Pancreas (tissue), 10 donors: Measurements from ENCODE around the gene THSD7B. TPM values are rescaled to one million over a fixed set of nuclear protein-coding genes. Genes with fewer than 3 reads are reported as not detected.

Experiments used
- ATAC-seq, 4 donors: fragments of 200-7000 bp; cut with Tn5 transposase; one replicate each; pipeline versions ENCODE4 v1.8.0 to v1.9.1; 2020; ENCODE audit warnings: mild to moderate bottlenecking in 4 of 4, moderate library complexity in 4 of 4
- DNase-seq, 6 donors: peaks; one replicate each; pipeline ENCODE4 v3.0.0-alpha.2; 2020
- FAIRE-seq: peaks from 2 replicates; lab custom pipeline; 2012; peaks lifted over from hg19 to GRCh38; lab: Jason Lieb, UNC
- H3K27ac ChIP-seq, 4 donors: fragments of 200-600 bp; sonication (generic); 1 replicate in 3 of 4; 2 replicates in 1 of 4; pipeline versions ENCODE4 v1.5.0 to v1.8.0; 2020
- H3K27me3 ChIP-seq, 4 donors: fragments of 200-600 bp; one replicate each; pipeline ENCODE4 v1.8.0; 2021
- H3K36me3 ChIP-seq, 3 donors: fragments of 200-600 bp; sonication (generic) in 1 of 3; one replicate each; pipeline versions ENCODE4 v1.5.0 to v1.8.0; 2020 to 2021
- H3K4me1 ChIP-seq, 3 donors: fragments of 200-600 bp; one replicate each; pipeline ENCODE4 v1.8.0; 2021
- H3K4me3 ChIP-seq, 4 donors: fragments of 200-600 bp; sonication (generic) in 2 of 4; one replicate each; pipeline versions ENCODE4 v1.5.0 to v1.8.0; 2020 to 2021
- H3K9me3 ChIP-seq, 4 donors: fragments of 200-600 bp; one replicate each; pipeline ENCODE4 v1.8.0; 2021
- CTCF ChIP-seq, 4 donors: fragments of 200-600 bp; sonication (generic) in 3 of 4; IDR thresholded peaks; one replicate each; pipeline versions ENCODE4 v1.5.0 to v1.8.0; 2021; ENCODE audit warnings: antibody characterized with exemption in 4 of 4
- WGBS, 2 donors: extraction: QIAGEN DNeasy Blood & Tissue Kit; methylation state at CpG; one replicate each; pipeline ENCODE4 v1.1.7; 2013; 5-methylcytosine and 5-hydroxymethylcytosine counted together
- intact Hi-C, 3 donors: fragments of 100-400 bp; cut with DNase I; formaldehyde crosslinking; loops; one replicate each; pipeline versions ENCODE4 v1.11.1 to v1.14.2; 2022
- polyA plus RNA-seq, 2 donors: library from polyadenylated mRNA; stranded (reverse); fragments of 200-250 nt; gene quantifications; one replicate each; pipeline ENCODE4 v1.2.3, GENCODE V29; 2013
- total RNA-seq, 6 donors: library from RNA; stranded (reverse); fragmentation: NEBNext Ultra II Directional in 4 of 6; extraction: Animal tissue kit (Norgen Biotek cat#: 25700) in 4 of 6; gene quantifications; one replicate each; pipeline versions ENCODE4 v1.2.1 to v1.2.4, GENCODE V29; 2021 to 2023
- donor health status: healthy with polysubstance abuse.
- donor health status: DM: no; HTN: no; CAD: no; lungs with moderate emphysema.
- donor health status: DM: no; HTN: no; CAD: no.
- donor health status: control.
- donor health status: control.
- donor health status: Bipolar disorder and iron deficiency.
- donor health status: DM: yes; HTN: yes; CAD: no.
- donor health status: DM: no; HTN: no; CAD: no.
- donor health status: DM: no; HTN: no; CAD: no.
- donor health status: DM: yes; HTN: yes; CAD: no.

Gene THSD7B
- total and polyA plus RNA-seq, 8 donors: 0.02 to 0.18 (median 0.07) TPM; not detected in 4

GRCh38 chr2:137005210-137005609 is 239.9 kb downstream of the THSD7B start:
- ATAC-seq (no peak), FAIRE-seq (no peak), DNase-seq (no peak)
- H3K36me3 ChIP-seq: no peaks in the 10 kb centered on the region
- H3K27ac ChIP-seq: no peak overlapping the region
- no peaks in the 10 kb centered on the region for H3K4me1 ChIP-seq
- H3K4me3 ChIP-seq: no peak overlapping the region
- peaks cover 0 to 3% (median 0%) of the 10 kb centered on the region in 4 donors for H3K27me3 ChIP-seq
- WGBS, 2 donors: 35% methylated on average over 2 of the region's 2 CpGs
- TF ChIP-seq CTCF (IDR thresholded peaks at IDR 0.05): no peak
- H3K9me3 ChIP-seq: no peaks in the 10 kb centered on the region
- intact Hi-C loops: no loop called here

DNA sequence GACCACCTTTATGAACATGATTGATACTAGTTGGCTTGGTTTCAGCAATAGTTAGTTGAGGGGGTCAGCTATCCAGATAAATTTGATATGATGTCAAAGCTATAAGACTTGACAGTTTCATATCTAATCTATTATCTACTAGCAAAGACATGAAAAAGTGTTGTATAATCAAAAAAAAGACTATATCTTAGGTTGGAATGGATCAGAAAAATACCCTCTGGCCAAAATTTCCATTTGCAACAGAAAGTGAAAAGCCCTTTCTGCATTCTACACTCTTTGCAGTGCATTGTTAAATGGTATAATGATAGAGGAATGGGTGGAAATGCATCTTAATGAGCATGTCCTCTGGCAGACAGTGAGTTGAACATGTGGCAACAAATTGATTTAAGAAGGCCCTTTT is 242.6 kb downstream of the THSD7B start:
- no peak overlapping the region for H3K4me3 ChIP-seq
- DNase-seq: no peak
- H3K36me3 ChIP-seq: no peaks in the 10 kb centered on the region
- no peak for ATAC-seq
- H3K4me1 ChIP-seq: no peaks in the 10 kb centered on the region
- H3K27me3 ChIP-seq: peaks cover 0 to 3% (median 0%) of the 10 kb centered on the region in 4 donors
- no peak for FAIRE-seq
- no peak overlapping the region for H3K27ac ChIP-seq
- H3K9me3 ChIP-seq: no peaks in the 10 kb centered on the region
- intact Hi-C loops: no loop called here
- no peak for TF ChIP-seq CTCF (IDR thresholded peaks at IDR 0.05)

- Histone ChIP-seq H3K27me3 (peaks cover 0 to 3% (median 0%) of the 10 kb centered on the region in 4 donors), H3K4me1 (no peaks in the 10 kb centered on the region), H3K9me3 (no peaks in the 10 kb centered on the region), H3K4me3 (no peak overlapping the region), H3K27ac (no peak overlapping the region), H3K36me3 (no peaks in the 10 kb centered on the region)
- DNase-seq: no peak
- no peak for TF ChIP-seq CTCF (IDR thresholded peaks at IDR 0.05)
- intact Hi-C loops: no loop called here
- no peak for FAIRE-seq
- 49 to 60% methylated on average over 2 of the region's 2 CpGs for WGBS, 2 donors
- ATAC-seq: no peak
Observed at GRCh38 chr2:137009953-137010352, 244.6 kb downstream of the THSD7B start.

DNA sequence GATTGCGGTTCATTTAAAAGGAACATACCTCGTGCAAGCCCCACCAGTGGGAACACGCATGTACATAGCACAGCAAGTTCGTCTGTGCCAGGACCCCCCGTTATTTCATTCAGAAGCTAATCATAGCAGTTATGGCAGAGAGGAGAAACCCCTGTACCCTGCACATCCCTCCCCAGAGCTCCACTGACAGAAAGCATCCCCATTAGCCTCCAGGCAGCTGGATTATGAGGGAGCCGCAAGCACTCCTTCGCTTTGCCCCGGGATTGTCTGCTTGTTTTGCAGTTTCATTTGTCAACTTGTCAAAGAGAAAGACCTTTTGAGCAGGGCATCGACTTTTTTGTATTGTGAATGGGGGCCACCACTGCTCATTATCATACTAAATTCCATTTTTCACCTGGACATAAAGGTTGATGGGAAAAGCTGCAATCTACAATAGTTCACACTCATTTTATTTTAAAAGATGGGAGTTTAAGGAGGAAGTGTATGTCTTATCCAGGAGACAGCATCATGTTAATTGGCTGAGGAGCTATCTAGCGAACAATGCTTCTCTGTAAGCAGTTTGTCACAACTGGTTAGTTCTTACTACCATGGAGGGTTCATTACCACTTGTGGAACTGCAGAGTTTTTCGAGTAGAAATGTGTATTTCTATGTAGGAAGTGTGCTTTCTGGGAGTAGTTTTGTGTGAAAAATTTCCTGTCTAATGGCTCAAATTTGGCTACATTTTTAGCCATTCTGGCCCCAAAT is 255.3 kb downstream of the THSD7B start:
- Histone ChIP-seq H3K36me3 (no peaks in the 10 kb centered on the region), H3K9me3 (no peaks in the 10 kb centered on the region), H3K27ac (no peak overlapping the region), H3K4me3 (no peak overlapping the region), H3K4me1 (no peaks in the 10 kb centered on the region), H3K27me3 (no peaks in the 10 kb centered on the region)
- ATAC-seq: no peak
- FAIRE-seq: no peak
- DNase-seq: no peak
- no peak for TF ChIP-seq CTCF (IDR thresholded peaks at IDR 0.05)
- whole genome bisulfite sequencing, 2 donors: 37 to 46% methylated on average over 11 of the region's 11 CpGs
- intact Hi-C loops: no loop called here

DNA sequence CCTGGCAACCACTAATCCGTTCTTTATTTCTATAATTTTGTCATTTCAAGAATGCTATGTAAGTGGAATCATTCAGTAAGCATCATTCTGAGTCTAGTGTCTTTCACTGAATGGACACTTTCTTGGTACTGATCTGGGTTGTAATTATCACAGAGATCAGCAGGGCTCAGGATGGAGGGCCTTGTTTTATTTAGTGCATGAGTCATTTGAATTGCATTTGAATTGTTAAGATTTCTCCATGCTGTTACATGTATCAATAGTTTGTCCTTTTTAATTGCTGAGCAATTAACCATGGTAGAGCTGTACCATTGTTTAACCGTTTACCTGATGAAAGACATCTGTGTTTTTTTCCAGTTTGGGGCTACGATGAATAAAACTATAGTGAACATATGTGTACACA is 256.4 kb downstream of the THSD7B start:
- H3K27ac ChIP-seq: no peak overlapping the region
- H3K9me3 ChIP-seq: no peaks in the 10 kb centered on the region
- intact Hi-C loops: no loop called here
- no peaks in the 10 kb centered on the region for H3K36me3 ChIP-seq
- WGBS, 2 donors: 60 to 65% methylated on average over 3 of the region's 3 CpGs
- DNase-seq (no peak), FAIRE-seq (no peak), ATAC-seq (no peak)
- no peak overlapping the region for H3K4me3 ChIP-seq
- H3K4me1 ChIP-seq: no peaks in the 10 kb centered on the region
- TF ChIP-seq CTCF (IDR thresholded peaks at IDR 0.05): no peak
- no peaks in the 10 kb centered on the region for H3K27me3 ChIP-seq
